SK-N-SH (cell line): ENCODE data around the gene CDK8. TPM values are rescaled to one million over a fixed set of nuclear protein-coding genes. Genes with fewer than 3 reads are reported as not detected.

Experiments
- CTCF ChIA-PET: fragments of 300-600, 350-600 bp; formaldehyde crosslinking; extraction: SDS; loops from one replicate; lab custom pipeline; 2021; lab: Yijun Ruan, JAX
- POLR2A ChIA-PET: fragments of 350-600 bp; sonication (Branson Sonifier 250); formaldehyde crosslinking; extraction: SDS; loops from one replicate; lab custom pipeline; 2020; ENCODE audit warnings: antibody characterized with exemption, inconsistent platforms; lab: Yijun Ruan, JAX
- DNase-seq: peaks from one replicate; pipeline ENCODE4 v3.0.0; 2012
- H2AFZ ChIP-seq: fragments of 200-600 bp; sonication (generic); 2 replicates; pipeline ENCODE4 v1.8.1; 2016; ENCODE audit warnings: antibody characterized with exemption, mild to moderate bottlenecking, low read depth
- H3F3A ChIP-seq: fragments of 200-600 bp; sonication (generic); replicated peaks from 2 replicates; pipeline ENCODE3; 2016; ENCODE audit warnings: antibody characterized with exemption, mild to moderate bottlenecking; ENCODE audit not compliant: insufficient read depth
- H3K27ac ChIP-seq, 2 experiments: fragments of 200-500 bp in 1 of 2; fragments of 200-600 bp in 1 of 2; sonication (Bioruptor generic) in 1 of 2; sonication (generic), shearing (Covaris generic) in 1 of 2; 2 replicates each; pipeline versions ENCODE4 v1.5.1 to v1.6.1; 2014 to 2016; ENCODE audit warnings: low read depth in 2 of 2, inconsistent platforms in 1 of 2, low read length in 1 of 2, mild to moderate bottlenecking in 1 of 2, mixed read lengths in 1 of 2
- H3K27me3 ChIP-seq: fragments of 200-600 bp; sonication (generic), shearing (Covaris generic); 2 replicates; pipeline ENCODE4 v1.6.1; 2016; ENCODE audit warnings: mixed run types; ENCODE audit not compliant: insufficient read depth
- H3K36me3 ChIP-seq, 2 experiments: fragments of 200-500 bp in 1 of 2; fragments of 200-600 bp in 1 of 2; sonication (Bioruptor generic) in 1 of 2; sonication (generic) in 1 of 2; replicated peaks in 1 of 2; 2 replicates each; pipeline versions ENCODE3 to v1.5.1; 2014 to 2016; ENCODE audit warnings: low read length in 1 of 2, mild to moderate bottlenecking in 1 of 2; ENCODE audit not compliant: insufficient read depth in 2 of 2, control insufficient read depth in 1 of 2
- H3K4me1 ChIP-seq, 2 experiments: fragments of 200-500 bp in 1 of 2; fragments of 200-600 bp in 1 of 2; sonication (Bioruptor generic) in 1 of 2; sonication (generic), shearing (Covaris generic) in 1 of 2; 2 replicates each; pipeline versions ENCODE4 v1.5.1 to v1.6.1; 2014 to 2016; ENCODE audit warnings: low read depth in 1 of 2, low read length in 1 of 2, mixed run types in 1 of 2; ENCODE audit not compliant: insufficient read depth in 2 of 2, control insufficient read depth in 1 of 2
- H3K4me2 ChIP-seq: fragments of 200-600 bp; sonication (generic), shearing (Covaris generic); 2 replicates; pipeline ENCODE4 v1.6.1; 2017; ENCODE audit warnings: mixed run types
- H3K4me3 ChIP-seq, 2 experiments: fragments of 200-500 bp in 1 of 2; fragments of 200-600 bp in 1 of 2; sonication (Bioruptor generic) in 1 of 2; sonication (generic), shearing (Covaris generic) in 1 of 2; 2 replicates each; pipeline versions ENCODE4 v1.5.1 to v1.8.1; 2014 to 2016; ENCODE audit warnings: low read depth in 2 of 2, inconsistent platforms in 1 of 2, low read length in 1 of 2, mild to moderate bottlenecking in 1 of 2, mixed read lengths in 1 of 2, moderate library complexity in 1 of 2
- H3K79me2 ChIP-seq: fragments of 200-600 bp; sonication (generic); 2 replicates; pipeline ENCODE4 v1.8.1; 2017; ENCODE audit warnings: mild to moderate bottlenecking; ENCODE audit not compliant: insufficient read depth
- H3K9ac ChIP-seq: fragments of 200-600 bp; sonication (generic); 2 replicates; pipeline ENCODE4 v1.6.1; 2017; ENCODE audit warnings: mixed run types
- H3K9me2 ChIP-seq: fragments of 200-600 bp; sonication (generic); 2 replicates; pipeline ENCODE4 v1.6.1; 2017; ENCODE audit warnings: mixed run types
- H3K9me3 ChIP-seq: fragments of 200-600 bp; sonication (generic); 2 replicates; pipeline ENCODE4 v1.6.1; 2017; ENCODE audit warnings: mixed run types, mild to moderate bottlenecking, moderate library complexity
- H4K20me1 ChIP-seq: fragments of 200-600 bp; sonication (generic); 2 replicates; pipeline ENCODE4 v1.6.1; 2017; ENCODE audit warnings: mild to moderate bottlenecking, mixed run types; ENCODE audit not compliant: insufficient read depth
- EP300 ChIP-seq, 2 experiments: IDR thresholded peaks; 2 replicates each; pipeline versions ENCODE4 v1.4.0 to v1.6.1; 2012; ENCODE audit warnings: borderline replicate concordance in 1 of 2, low read depth in 1 of 2, low read length in 1 of 2
- FOSL2 ChIP-seq: IDR thresholded peaks from 2 replicates; pipeline ENCODE4 v1.4.0; 2012; ENCODE audit warnings: low read depth, mild to moderate bottlenecking, moderate library complexity, borderline replicate concordance
- FOXJ3 ChIP-seq: sonication (generic); formaldehyde crosslinking; IDR thresholded peaks from 2 replicates; pipeline ENCODE4 v1.5.1; 2020; ENCODE audit warnings: mild to moderate bottlenecking, missing genetic modification reagents
- JUND ChIP-seq: IDR thresholded peaks from 2 replicates; pipeline ENCODE4 v1.4.0; 2012
- NRF1 ChIP-seq: IDR thresholded peaks from 2 replicates; pipeline ENCODE4 v1.6.1; 2012; ENCODE audit warnings: low read depth, mild to moderate bottlenecking, low read length
- RAD21 ChIP-seq: IDR thresholded peaks from 2 replicates; pipeline ENCODE4 v1.6.1; 2012; ENCODE audit warnings: mild to moderate bottlenecking, low read length
- RXRA ChIP-seq: IDR thresholded peaks from 2 replicates; pipeline ENCODE4 v1.4.0; 2012; ENCODE audit warnings: low read depth, mild to moderate bottlenecking, borderline replicate concordance
- TCF12 ChIP-seq: IDR thresholded peaks from 2 replicates; pipeline ENCODE4 v1.4.0; 2012
- TEAD4 ChIP-seq: IDR thresholded peaks from 2 replicates; pipeline ENCODE4 v1.4.0; 2012; ENCODE audit warnings: mild to moderate bottlenecking, borderline replicate concordance; ENCODE audit not compliant: insufficient read depth
- WGBS: methylation state at CpG from one replicate; pipeline ENCODE4 v1.1.6; 2017; ENCODE audit warnings: low lambda C conversion rate; 5-methylcytosine and 5-hydroxymethylcytosine counted together
- polyA plus RNA-seq, 3 experiments: library from polyadenylated mRNA; depleted of rRNA; stranded (reverse); fragments of >200 nt; gene quantifications; 2 replicates each; pipeline ENCODE4 v1.2.3, GENCODE V29; 2012
- TF ChIP-seq, protein P1 (sequence below): IDR thresholded peaks from 2 replicates; pipeline ENCODE4 v1.6.1; 2012; ENCODE audit warnings: mild to moderate bottlenecking, low read depth, low read length, moderate library complexity
- TF ChIP-seq, protein P2 (sequence below): fragments of 200-600 bp; sonication (generic); IDR thresholded peaks from 2 replicates; pipeline ENCODE4 v1.6.1; 2017; ENCODE audit warnings: antibody characterized with exemption, mild to moderate bottlenecking, moderate library complexity
- TF ChIP-seq, protein P3 (sequence below): IDR thresholded peaks from 2 replicates; pipeline ENCODE4; 2012

CDK8 gene
- polyA plus RNA-seq, 1 of the 3 experiments (the other 2 are of a cell fraction), result 10.1 TPM

GRCh38 chr13:26300140-26300539 lies 46.2 kb downstream of the CDK8 start:
- H3K27ac ChIP-seq, result peak overlapping the region in 1 of 2 experiments; percentile 83; a peak in 2 of 4 replicates
- POLR2A ChIA-PET, result no interaction called here
- no peaks in the 10 kb centered on the region for H3K9me2 ChIP-seq
- DNase-seq, result no peak
- H3F3A ChIP-seq, result peaks cover 28% of the 10 kb centered on the region
- H3K4me1 ChIP-seq, result peaks cover 0 to 27% of the 10 kb centered on the region in 2 experiments; a peak in 3 of 4 replicates
- no peaks in the 10 kb centered on the region for H3K36me3 ChIP-seq
- H3K4me2 ChIP-seq, result peak overlapping the region; percentile 57; the same call in 1 of the 2 replicates
- no peak overlapping the region for H3K9ac ChIP-seq
- no peak overlapping the region; a peak in 1 of 4 replicates for H3K4me3 ChIP-seq
- H2AFZ ChIP-seq, result no peak overlapping the region
- CTCF ChIA-PET, result interaction anchor here (0.6 kb wide), 1 partner anchor 103 kb away, joined by 3 read pairs; no protein-coding TSS in a partner anchor
- WGBS, result 51% methylated on average over 6 of the region's 6 CpGs
- H3K9me3 ChIP-seq, result no peaks in the 10 kb centered on the region
- peaks cover 13% of the 10 kb centered on the region for H4K20me1 ChIP-seq
- peak; percentile 42; the same call in 1 of the 2 replicates for TF ChIP-seq TEAD4
- peak; percentile 67; the same call in 1 of the 2 replicates for TF ChIP-seq TCF12
- TF ChIP-seq, protein P1, sequence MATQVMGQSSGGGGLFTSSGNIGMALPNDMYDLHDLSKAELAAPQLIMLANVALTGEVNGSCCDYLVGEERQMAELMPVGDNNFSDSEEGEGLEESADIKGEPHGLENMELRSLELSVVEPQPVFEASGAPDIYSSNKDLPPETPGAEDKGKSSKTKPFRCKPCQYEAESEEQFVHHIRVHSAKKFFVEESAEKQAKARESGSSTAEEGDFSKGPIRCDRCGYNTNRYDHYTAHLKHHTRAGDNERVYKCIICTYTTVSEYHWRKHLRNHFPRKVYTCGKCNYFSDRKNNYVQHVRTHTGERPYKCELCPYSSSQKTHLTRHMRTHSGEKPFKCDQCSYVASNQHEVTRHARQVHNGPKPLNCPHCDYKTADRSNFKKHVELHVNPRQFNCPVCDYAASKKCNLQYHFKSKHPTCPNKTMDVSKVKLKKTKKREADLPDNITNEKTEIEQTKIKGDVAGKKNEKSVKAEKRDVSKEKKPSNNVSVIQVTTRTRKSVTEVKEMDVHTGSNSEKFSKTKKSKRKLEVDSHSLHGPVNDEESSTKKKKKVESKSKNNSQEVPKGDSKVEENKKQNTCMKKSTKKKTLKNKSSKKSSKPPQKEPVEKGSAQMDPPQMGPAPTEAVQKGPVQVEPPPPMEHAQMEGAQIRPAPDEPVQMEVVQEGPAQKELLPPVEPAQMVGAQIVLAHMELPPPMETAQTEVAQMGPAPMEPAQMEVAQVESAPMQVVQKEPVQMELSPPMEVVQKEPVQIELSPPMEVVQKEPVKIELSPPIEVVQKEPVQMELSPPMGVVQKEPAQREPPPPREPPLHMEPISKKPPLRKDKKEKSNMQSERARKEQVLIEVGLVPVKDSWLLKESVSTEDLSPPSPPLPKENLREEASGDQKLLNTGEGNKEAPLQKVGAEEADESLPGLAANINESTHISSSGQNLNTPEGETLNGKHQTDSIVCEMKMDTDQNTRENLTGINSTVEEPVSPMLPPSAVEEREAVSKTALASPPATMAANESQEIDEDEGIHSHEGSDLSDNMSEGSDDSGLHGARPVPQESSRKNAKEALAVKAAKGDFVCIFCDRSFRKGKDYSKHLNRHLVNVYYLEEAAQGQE, result no peak
- TF ChIP-seq, protein P2, sequence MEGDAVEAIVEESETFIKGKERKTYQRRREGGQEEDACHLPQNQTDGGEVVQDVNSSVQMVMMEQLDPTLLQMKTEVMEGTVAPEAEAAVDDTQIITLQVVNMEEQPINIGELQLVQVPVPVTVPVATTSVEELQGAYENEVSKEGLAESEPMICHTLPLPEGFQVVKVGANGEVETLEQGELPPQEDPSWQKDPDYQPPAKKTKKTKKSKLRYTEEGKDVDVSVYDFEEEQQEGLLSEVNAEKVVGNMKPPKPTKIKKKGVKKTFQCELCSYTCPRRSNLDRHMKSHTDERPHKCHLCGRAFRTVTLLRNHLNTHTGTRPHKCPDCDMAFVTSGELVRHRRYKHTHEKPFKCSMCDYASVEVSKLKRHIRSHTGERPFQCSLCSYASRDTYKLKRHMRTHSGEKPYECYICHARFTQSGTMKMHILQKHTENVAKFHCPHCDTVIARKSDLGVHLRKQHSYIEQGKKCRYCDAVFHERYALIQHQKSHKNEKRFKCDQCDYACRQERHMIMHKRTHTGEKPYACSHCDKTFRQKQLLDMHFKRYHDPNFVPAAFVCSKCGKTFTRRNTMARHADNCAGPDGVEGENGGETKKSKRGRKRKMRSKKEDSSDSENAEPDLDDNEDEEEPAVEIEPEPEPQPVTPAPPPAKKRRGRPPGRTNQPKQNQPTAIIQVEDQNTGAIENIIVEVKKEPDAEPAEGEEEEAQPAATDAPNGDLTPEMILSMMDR, result peak; percentile 14; the same call in 1 of the 2 replicates
- TF ChIP-seq, protein P3, sequence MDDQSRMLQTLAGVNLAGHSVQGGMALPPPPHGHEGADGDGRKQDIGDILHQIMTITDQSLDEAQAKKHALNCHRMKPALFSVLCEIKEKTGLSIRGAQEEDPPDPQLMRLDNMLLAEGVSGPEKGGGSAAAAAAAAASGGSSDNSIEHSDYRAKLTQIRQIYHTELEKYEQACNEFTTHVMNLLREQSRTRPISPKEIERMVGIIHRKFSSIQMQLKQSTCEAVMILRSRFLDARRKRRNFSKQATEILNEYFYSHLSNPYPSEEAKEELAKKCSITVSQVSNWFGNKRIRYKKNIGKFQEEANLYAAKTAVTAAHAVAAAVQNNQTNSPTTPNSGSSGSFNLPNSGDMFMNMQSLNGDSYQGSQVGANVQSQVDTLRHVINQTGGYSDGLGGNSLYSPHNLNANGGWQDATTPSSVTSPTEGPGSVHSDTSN, result peak; percentile 79; the same call in 1 of the 2 replicates
- TF ChIP-seq FOSL2, result peak; percentile 84
- TF ChIP-seq NRF1, result no peak
- TF ChIP-seq EP300 (IDR thresholded peaks at IDR 0.05; ENCODE audit: borderline replicate concordance in 1 of 2, low read depth in 1 of 2, low read length in 1 of 2), result peak in 1 of 2 experiments; percentile 64; a peak in 2 of 4 replicates
- no peak for TF ChIP-seq FOXJ3 (CRISPR knock-in tag)
- TF ChIP-seq RAD21, result no peak
- peak; percentile 70; the same call in 1 of the 2 replicates for TF ChIP-seq RXRA
- peak; percentile 87 for TF ChIP-seq JUND
- peaks cover 84% of the 10 kb centered on the region for H3K79me2 ChIP-seq
- no peaks in the 10 kb centered on the region for H3K27me3 ChIP-seq
